GM12891 (cell line): ENCODE results near the gene LRRC36.

Experiments
- PAX5 ChIP-seq: IDR thresholded peaks from 2 replicates; pipeline ENCODE4 v1.6.1; 2011; ENCODE audit warnings: low read length, moderate library complexity, mild to moderate bottlenecking; ENCODE audit not compliant: insufficient read depth, severe bottlenecking
- POLR2A ChIP-seq: IDR thresholded peaks from 2 replicates; pipeline ENCODE4 v1.6.1; 2011; ENCODE audit warnings: low read depth, low read length, control low read depth
- POLR2AphosphoS5 ChIP-seq: IDR thresholded peaks from 2 replicates; pipeline ENCODE4 v1.6.1; 2011; ENCODE audit warnings: low read depth, low read length, control low read depth
- POU2F2 ChIP-seq: IDR thresholded peaks from 2 replicates; pipeline ENCODE4 v1.6.1; 2011; ENCODE audit warnings: low read depth, mild to moderate bottlenecking, control low read depth, low read length, moderate library complexity
- SPI1 ChIP-seq: IDR thresholded peaks from 2 replicates; pipeline ENCODE4 v1.6.1; 2011; ENCODE audit warnings: low read depth, low read length, control low read depth
- TAF1 ChIP-seq: IDR thresholded peaks from 2 replicates; pipeline ENCODE4 v1.6.1; 2011; ENCODE audit warnings: low read depth, low read length, control low read depth

- TF ChIP-seq POLR2A (no peak), PAX5 (no peak), POLR2AphosphoS5 (no peak), SPI1 (no peak), TAF1 (no peak), POU2F2 (no peak)
Measured at GRCh38 chr16:67398546-67399217, 72.1 kb downstream of the LRRC36 start.
